NCI-H2107 treated with DMSO at 0.1 percent for 48 hours (cell line): ENCODE data around the gene PXYLP1.

Experiments used
- DNase-seq: peaks from one replicate; lab custom pipeline; 2025; ENCODE audit not compliant: unreplicated experiment; lab: John Stamatoyannopoulos, UW

Gene PXYLP1

DNA sequence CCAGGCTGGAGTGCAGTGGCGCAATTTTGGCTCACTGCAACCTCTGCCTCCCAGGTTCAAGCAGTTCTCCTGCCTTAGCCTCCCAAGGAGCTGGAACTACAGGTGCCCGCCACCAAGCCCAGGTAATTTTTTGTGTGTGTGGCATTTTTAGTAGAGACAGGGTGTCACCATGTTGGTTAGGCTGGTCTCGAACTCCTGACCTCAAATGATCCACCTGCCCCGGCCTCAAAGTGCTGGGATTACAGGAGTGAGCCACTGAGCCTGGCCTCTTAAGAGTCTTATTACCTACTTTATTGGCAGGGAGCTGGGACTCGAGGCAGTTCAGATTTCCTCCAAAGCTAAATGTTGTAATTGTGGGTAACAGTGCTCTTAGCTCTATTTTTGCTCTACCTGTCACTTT lies 16.4 kb downstream of the PXYLP1 start:
- no peak for DNase-seq

GRCh38 chr3:141249041-141249440 lies 17.4 kb downstream of the PXYLP1 start:
- DNase-seq, result no peak

GRCh38 chr3:141250342-141250741 lies 18.7 kb downstream of the PXYLP1 start:
- no peak for DNase-seq

DNA sequence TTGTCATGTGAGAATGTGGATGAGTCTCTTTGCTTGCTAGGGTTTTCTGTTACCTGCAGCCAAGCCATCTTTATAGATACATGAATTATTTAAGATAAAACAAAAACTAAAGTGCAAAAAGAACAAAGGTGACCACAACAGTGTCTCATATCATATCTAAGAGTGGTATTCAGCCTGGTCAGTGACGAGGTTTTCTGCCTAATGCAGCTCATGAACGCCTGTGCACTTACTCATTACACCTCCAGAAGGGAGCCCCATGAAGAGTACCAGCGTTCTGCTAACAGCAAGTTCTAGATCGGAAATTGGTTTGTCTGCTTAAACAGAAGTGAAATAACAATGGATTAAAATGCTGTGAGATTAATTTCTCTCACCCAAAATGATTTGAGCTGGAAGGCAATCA lies 19.2 kb downstream of the PXYLP1 start:
- no peak for DNase-seq

DNA sequence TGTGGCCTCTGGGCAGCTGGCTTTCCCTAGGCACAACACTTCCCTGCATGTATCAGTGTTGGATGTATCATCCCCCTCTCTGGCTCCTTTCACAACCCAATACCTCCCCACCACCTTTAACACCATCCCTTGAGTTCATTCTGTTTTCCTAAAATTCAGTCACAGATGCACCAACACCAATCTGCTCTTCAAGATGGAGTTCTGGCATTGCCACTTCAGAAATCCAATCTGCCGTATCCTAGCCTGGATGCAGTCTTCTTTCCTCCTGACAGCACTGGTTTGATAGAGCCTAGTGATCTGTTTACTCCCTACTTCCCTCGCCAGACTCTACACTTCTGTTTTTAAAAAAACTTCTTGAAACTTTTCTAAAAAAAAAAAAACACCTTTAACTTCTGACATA lies 21.7 kb downstream of the PXYLP1 start:
- no peak for DNase-seq

GRCh38 chr3:141253811-141254210 lies 22.2 kb downstream of the PXYLP1 start:
- DNase-seq, result no peak

DNA sequence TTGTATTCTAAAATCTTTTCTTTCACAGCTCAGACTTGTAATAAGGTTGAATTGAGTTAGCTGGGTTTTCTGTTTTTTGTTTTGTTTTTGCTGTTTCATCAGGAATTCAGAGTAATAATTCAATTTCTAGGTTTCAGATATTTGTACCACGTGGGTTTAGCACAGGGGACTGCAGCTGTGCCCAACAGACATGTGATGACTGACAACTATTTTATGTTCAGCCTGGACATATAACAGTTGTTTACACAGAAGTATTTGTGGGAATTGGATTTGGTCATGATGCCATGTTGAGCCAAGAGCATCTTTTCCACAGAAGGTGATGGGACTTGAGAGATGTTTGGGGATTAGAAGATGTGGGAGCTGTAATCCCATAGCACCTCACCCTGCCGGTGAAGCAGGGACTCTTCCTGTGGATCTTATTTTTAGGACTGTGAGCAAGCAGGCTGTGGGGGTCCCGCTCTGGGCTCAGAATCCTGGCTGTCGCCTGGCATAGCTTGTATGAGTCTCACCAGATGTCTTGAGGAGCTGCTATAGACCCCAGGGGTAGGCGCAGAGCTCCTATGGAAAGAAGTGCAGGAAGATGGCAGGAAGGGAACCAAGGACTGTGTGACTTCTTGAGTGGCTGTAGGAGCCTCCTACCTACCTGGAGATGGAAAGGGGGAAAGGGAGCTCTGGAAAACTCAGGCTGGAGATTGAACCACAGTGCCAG lies 23.7 kb downstream of the PXYLP1 start:
- DNase-seq, result no peak

GRCh38 chr3:141255846-141256261 lies 24.2 kb downstream of the PXYLP1 start:
- no peak for DNase-seq

- DNase-seq, result no peak
Measured at GRCh38 chr3:141256820-141257219, 25.2 kb downstream of the PXYLP1 start.

DNA sequence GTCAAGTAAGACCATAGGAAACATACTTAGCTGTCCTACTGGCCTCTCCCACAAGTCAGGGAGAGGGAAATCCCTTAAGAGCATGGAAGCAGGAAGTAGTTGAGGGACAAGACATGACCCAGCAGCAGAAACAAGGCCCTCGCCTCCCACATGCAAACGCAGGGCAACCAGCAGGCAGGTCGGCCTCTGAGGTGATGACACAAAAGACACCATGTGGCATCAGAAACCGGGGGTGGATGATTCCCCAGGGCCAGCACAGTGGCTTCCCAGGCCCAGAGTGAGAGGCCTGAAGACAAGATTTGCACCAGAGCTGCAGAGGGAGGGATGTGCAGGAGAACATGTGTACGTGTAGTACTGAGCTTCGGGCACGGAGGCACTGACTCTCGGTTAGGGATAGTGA lies 26.3 kb downstream of the PXYLP1 start:
- no peak for DNase-seq

- DNase-seq, result no peak
Measured at GRCh38 chr3:141258973-141259372, 27.3 kb downstream of the PXYLP1 start.

- no peak for DNase-seq
Measured at GRCh38 chr3:141259821-141260629, 28.4 kb downstream of the PXYLP1 start.

DNA sequence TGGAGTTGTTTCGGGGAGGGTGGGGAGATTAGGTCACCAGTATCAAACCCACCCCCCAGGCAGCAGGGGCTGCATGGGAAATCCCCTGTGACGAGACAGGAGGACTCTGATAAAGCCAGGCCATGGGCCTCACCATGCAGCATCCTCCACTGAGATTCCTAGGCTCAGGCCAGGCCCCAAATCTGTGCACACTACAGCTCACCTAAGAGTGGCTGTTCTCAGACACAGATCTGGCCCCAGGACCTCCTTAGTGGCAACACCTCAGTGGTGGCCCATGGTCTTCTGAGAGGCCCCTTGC lies 29.0 kb downstream of the PXYLP1 start:
- no peak for DNase-seq

- no peak for DNase-seq
Measured at GRCh38 chr3:141261472-141262307, 30.1 kb downstream of the PXYLP1 start.

GRCh38 chr3:141262308-141262705 lies 30.7 kb downstream of the PXYLP1 start:
- no peak for DNase-seq

DNA sequence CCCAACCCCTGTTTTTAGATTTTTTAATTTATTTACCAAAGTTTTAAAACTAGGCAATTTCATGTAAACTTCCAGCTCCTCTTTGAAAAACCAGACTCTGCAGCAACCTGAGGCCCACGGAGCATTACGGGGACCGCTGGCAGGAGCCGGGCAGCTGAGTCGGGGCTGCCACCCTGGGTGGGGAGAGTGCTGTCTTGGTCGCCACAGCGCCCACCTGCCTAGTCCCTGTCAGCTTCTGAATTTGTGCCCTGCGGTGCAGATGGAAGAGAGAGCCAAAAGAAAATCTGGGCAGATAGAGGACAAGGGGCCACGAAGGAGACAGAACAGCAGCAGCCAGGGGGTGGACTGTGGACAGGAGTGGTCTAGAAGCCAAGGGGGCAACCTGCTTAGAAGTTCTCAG lies 34.6 kb downstream of the PXYLP1 start:
- no peak for DNase-seq

GRCh38 chr3:141266797-141267555 lies 35.4 kb downstream of the PXYLP1 start:
- peak; percentile 29 for DNase-seq

DNA sequence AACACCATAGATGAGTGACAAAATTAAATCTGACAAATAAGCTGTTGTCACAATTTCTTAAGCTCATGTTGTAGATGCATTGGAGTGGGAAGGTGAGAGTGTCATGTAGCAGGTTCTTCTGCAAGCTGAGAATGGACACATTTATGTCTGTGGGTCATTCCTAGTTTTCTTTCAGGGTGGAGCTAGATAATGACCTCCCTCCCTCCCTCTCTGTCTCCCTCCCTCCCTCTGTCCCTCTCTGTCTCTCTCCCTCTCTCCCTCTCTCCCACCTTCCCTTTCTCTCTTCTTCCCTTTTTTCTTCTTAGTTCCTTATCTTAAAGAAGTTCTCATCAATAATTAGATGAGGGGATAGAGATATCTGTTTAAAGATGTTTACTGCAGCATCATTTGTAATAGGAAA lies 36.0 kb downstream of the PXYLP1 start:
- no peak for DNase-seq

GRCh38 chr3:141268306-141268705 lies 36.7 kb downstream of the PXYLP1 start:
- no peak for DNase-seq

- no peak for DNase-seq
Measured at GRCh38 chr3:141268791-141269190, 37.2 kb downstream of the PXYLP1 start.

- no peak for DNase-seq
Measured at GRCh38 chr3:141269961-141270360, 38.3 kb downstream of the PXYLP1 start.
